HG02623 (cell line): ENCODE data around the gene FLNC.
A peak's percentile ranks its signal among the peaks of the same experiment; 100 is the strongest.

ENCODE experiments used
- ATAC-seq: cut with Tn5 transposase; IDR thresholded peaks from one replicate; pipeline ENCODE4 v1.9.1; 2021; ENCODE audit warnings: moderate library complexity; ENCODE audit not compliant: unreplicated experiment

Gene FLNC

GRCh38 chr7:128830231-128831177 is at the start of gene FLNC:
Gene FLNC, plus strand, starts transcription at chr7:128830406. Its CDS starts 232 bp downstream, at chr7:128830638.
- no peak for ATAC-seq

- no peak for ATAC-seq
Measured at GRCh38 chr7:128781126-128781525, 49.1 kb upstream of the FLNC start.

GRCh38 chr7:128781851-128782250 is 48.4 kb upstream of the FLNC start:
- ATAC-seq, result no peak

DNA sequence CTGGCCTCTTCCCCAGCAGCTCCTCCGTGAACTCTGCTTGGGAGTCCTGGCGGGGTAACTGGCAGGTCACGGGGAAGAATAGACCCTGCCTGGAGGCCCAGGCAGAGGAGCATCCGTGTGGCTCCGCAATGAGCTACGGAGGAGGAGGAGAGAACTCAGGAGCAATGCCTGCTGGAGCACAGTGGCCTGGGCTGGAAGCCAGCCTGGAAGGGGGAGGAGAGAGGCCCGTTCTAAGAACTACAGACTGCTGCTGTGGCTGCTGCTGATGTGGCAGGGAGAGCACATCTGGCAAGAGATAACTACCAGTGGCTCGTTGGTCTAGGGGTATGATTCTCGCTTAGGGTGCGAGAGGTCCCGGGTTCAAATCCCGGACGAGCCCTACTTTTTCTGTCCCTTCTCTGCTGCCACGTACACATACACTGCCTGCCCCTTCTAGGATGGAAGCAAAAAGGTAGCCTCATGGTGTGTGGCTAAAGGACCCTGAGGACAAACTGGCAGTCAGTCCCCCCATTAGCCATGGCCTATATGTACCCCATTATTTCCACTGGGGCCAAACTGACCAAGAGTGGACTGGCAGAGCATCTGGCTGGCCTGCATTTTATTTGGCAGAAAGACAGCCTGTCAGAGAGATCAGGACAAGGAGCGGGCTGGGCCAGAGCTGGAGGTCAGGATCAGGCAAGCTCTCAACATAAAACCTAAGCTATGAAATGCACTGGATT is 46.9 kb upstream of the FLNC start:
- ATAC-seq, result no peak

DNA sequence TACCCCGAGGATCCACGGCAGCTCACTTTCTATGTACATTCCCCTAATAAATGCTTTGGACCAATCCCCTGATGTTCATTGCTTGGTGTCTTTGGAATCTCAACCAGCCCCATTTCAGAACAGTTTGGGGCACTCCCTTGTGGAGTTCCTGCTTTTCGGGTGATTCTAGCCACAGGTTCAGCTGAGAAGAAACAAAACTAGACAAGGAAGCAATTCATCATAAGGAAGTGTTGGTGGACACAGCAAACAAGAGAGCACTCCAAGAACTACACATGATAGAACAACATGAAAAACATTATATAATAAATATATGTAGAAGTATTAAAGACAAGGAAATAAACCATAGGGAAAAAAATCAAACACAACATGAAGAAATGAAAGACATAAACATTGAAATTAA is 44.5 kb upstream of the FLNC start:
- no peak for ATAC-seq

DNA sequence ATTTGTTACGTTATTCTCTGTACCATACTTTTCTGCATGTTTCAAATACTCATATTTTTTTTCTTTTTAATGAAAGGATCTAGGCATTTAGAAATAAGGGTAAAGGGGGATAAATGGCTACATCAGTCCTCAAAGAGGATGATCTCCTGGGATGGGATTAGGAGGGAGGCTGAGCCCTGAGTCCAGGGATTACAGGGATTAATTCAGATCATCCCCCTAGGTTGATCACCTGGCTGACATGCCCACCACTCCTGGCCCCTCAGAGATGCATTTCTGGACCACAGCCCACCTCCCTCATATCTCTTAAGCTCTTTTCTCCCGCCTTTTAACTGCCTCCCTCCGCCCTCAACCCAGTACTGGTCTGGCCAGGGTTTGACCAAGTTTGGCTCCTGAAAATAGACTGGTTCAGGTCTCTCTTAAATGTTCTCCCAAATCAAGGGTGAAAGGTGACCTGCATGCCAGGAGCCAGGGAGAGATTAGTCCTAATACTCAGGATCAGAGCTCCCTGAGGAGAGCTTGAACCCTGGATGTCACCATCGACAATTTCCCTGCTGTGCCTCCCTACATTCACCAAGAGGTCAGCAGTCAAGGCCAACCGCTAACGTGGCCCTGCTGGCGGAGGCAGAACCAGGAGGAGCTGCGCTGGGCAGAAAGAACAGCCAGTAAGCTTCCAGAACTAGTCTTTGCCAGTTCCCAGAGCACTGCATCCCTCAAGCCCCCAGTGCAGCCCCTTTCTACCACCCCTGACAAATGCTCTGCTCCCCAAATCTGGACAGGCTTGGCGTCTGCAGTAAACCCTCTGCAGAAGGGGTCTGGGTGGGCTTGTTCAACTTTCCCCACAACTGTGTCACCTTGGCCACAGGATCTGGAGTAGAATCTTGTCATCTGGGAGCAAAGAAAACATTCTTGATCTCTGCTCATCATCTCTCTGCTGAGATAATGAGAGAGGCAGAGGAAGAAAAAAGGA is 41.5 kb upstream of the FLNC start:
- no peak for ATAC-seq

GRCh38 chr7:128790315-128791041 is 39.7 kb upstream of the FLNC start:
- ATAC-seq, result no peak

DNA sequence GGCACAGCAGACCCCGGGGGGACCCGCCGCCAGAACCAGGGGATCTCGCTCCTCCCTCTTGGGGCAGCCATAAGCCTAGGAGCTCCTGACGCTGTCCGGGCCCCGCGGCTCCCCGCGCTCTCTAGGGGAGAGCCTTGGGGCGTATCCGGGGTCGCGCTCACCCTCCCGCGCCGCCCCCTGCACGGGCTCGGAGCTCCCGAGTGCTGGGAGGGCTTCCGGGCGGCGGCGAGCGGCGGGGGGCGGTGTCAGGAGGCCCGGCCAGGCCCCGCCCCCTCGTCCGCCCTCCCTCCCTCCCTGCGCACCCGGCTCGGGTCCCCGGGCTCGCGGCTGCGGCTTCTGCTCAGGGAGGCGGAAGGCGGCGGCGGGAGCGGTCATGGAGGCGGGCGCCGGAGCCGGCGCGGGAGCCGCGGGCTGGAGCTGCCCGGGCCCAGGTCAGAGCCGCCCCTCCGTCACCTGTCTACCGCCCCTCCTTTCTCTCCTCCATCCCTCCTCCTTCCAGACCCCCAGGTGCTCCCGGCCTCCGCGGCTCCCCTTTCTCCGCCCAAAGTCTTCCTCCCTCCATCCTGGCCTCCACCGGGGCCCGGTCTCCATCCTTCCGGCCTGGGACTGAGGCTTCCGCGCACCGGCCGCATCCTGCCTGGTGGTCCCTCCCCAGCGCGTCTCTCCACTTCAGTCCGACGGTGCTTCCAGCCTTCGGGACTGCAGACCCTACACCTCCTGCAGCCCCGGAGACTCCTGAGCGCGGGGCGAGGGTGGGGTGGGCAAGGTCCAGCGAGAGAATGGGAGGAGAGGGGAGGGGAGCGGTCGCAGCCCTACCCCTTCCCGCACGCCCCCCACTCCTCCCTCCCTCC is 38.9 kb upstream of the FLNC start, which contains the start of gene CCDC136:
CCDC136 (plus strand) TSS at position 848 of the 851 bp plus-strand sequence. CDS start 444 bp downstream, outside the sequence.
- ATAC-seq, result peak; percentile 70

DNA sequence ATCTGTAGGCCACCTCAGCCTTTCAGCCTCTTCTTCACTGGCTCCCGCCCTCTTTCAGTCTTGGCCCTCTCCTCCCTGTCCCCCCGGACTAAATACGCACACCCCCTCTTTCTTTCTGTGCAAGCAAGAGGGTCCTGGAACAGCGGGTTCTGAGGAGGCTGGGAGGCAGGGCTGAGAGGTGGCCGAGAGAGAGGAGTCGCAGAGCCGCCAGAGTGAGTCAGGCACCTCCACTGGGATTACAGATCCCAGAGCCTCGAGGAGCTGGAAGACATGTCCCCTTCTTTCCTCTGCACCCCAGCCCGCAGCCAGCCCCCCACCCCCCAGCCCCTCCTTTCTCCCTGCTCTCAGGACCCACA is 38.3 kb upstream of the FLNC start:
- no peak for ATAC-seq

DNA sequence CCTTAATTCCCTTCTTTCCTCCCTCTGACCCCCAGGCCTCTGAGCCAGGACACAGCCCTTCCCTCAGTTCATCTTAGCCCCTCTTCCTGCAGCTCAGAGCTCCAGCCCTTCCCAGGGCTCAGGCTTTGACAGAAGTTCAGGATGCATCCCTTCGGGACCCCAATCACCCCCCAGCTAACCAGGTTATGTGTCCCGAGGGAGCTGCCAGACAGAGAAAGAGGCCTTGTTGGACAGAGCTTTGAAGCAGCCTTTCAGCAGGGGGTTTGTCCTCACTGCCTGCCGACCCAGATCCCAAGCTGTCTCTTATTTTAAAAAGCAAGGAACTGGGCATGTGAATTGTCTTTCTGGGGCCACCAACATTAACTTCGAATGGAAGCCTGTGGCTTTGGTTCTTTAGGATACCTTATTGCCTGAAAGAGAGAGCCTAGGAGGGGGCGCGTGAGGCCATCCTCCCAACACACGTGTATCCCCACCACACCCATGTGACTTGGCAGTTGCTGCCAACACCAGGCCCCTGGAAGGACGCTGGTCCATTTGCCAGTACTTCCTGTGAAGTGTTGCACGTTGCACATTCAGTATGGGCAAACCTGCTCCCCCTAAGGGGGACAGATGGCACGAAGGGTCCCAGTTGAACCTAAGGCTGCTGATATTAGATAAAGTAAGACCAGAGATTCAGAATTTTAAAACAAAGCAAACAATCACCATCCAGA is 37.6 kb upstream of the FLNC start:
- no peak for ATAC-seq

DNA sequence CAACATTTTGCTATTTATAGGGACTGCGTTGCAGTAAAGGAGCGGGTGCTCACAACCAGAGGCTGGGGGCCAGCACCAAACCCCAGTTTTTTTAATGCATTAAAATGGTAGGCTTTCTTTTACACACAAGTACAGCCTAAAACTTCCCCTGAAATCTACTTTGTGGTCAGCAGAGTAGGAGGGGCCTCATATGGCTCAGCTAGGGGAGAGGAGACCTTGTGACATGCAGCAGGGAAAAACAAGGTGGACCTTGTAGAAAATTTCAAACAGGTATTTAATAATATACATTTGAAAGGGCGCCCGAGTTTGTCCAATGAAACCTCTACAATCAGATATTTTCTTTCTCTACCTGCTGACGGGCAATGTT is 37.0 kb upstream of the FLNC start:
- ATAC-seq, result no peak

GRCh38 chr7:128794020-128794419 is 36.2 kb upstream of the FLNC start:
- no peak for ATAC-seq

GRCh38 chr7:128794436-128794835 is 35.8 kb upstream of the FLNC start:
- no peak for ATAC-seq

GRCh38 chr7:128795129-128795528 is 35.1 kb upstream of the FLNC start:
- no peak for ATAC-seq

DNA sequence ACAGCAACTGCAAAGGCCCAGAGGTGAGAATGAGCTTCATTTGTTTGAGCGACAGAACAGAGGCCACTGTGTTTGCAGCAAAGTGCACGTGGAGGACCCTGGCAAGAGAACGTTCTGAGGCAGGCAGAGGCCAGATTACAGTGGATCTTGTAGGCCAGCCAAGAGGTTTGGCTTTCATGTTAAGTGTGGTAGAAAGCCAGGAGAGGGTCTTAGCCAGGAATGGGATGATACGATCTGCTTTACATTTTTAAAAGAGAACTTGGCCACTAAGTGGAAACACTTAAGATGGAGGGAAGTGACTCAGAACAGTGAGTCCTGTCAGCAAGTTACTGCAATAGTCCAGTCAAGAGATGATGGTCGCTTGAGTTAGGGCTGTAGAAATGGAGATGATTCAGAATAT is 33.9 kb upstream of the FLNC start:
- no peak for ATAC-seq

DNA sequence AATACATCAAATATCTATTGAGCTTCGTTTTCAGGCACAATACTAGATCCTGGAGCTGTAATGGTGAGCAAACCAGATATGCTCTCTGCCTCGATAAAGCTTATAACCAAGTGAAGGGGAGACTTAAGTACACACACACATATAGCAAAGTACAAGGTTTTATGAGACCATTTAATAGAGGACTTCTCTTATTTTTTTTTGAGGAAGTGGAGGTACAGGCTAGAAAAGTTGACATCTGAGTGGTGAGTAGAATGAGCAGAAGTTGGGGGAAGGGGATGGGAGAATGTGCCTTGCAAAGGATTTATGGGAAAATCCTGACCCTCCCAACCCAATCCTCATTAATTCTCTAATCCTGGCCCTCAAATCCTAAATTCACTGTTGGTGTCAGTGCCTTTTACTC is 30.8 kb upstream of the FLNC start:
- ATAC-seq, result no peak

DNA sequence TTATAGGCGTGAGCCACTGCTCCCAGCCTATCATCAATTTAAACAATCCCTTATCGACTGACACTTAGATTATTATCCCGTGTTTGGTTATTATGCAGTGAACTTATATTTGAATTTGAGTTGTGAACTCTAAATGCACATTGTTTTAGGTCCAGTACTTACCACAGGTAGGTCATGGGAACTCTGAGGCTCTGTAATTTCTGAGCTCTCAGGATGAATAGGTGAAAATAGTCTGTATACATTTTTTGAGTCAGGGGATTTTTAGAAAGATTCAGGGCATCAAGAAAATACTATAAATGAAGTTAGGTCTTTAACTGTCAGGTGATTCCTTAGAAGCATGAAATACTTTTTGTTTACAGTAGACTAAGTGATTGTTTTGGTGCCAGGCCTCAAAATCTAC is 29.6 kb upstream of the FLNC start:
- no peak for ATAC-seq

DNA sequence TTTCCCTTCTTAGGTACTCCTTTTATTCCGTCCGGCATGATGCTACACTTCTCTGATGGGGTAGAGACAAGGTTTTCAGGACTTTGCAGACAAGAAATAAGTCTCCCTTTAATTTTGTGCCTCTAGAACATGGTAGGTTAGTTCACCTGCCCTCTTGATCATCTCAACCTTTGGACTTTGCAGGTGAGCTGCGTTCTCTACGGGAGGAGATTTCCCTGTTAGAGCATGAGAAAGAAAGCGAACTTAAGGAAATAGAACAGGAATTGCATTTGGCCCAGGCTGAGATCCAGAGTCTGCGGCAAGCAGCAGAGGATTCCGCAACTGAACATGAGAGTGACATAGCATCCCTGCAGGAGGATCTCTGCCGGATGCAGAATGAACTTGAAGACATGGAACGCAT is 29.2 kb upstream of the FLNC start:
- ATAC-seq, result no peak
